HUES64 (cell line): ENCODE data around the gene HORMAD2.
"Not testable (repeated sequence)": the region's sequence is repeated elsewhere in the genome, so short reads cannot be mapped to it uniquely, and the experiment has no call there.

ENCODE experiments used
- H3K27ac ChIP-seq: 2 replicates; pipeline ENCODE4 v1.7.0; 2013; ENCODE audit warnings: low read depth, low read length, inconsistent platforms
- H3K27me3 ChIP-seq: 2 replicates; pipeline ENCODE4 v1.6.1; 2013; ENCODE audit warnings: mild to moderate bottlenecking, low read length; ENCODE audit not compliant: insufficient read depth
- H3K36me3 ChIP-seq: 2 replicates; pipeline ENCODE4 v1.6.1; 2013; ENCODE audit warnings: mild to moderate bottlenecking, low read length; ENCODE audit not compliant: insufficient read depth
- H3K4me1 ChIP-seq: 2 replicates; pipeline ENCODE4 v1.6.1; 2013; ENCODE audit warnings: mild to moderate bottlenecking, low read length, moderate library complexity; ENCODE audit not compliant: insufficient read depth
- H3K4me3 ChIP-seq: 2 replicates; pipeline ENCODE4 v1.5.1; 2013; ENCODE audit warnings: mild to moderate bottlenecking, low read length, moderate library complexity
- H3K9ac ChIP-seq: 2 replicates; pipeline ENCODE4 v1.6.1; 2013; ENCODE audit warnings: mild to moderate bottlenecking, low read depth, low read length
- H3K9me3 ChIP-seq: 2 replicates; pipeline ENCODE4 v1.6.1; 2013; ENCODE audit warnings: low read depth, low read length; ENCODE audit not compliant: insufficient read depth
- WGBS: fragments of 150-250, 120-280 bp; methylation state at CpG from one replicate; pipeline ENCODE4 v1.1.7; 2013; ENCODE audit warnings: missing lambda C conversion rate; 5-methylcytosine and 5-hydroxymethylcytosine counted together

The HORMAD2 gene

GRCh38 chr22:30192427-30192826 is 112.2 kb downstream of the HORMAD2 start:
- H3K36me3 ChIP-seq, result no peaks in the 10 kb centered on the region
- 96% methylated on average over 1 of the region's 1 CpG for WGBS
- no peaks in the 10 kb centered on the region for H3K27me3 ChIP-seq
- H3K9me3 ChIP-seq, result no peaks in the 10 kb centered on the region
- H3K4me3 ChIP-seq, result no peak overlapping the region
- no peak overlapping the region for H3K9ac ChIP-seq
- no peak overlapping the region for H3K27ac ChIP-seq
- H3K4me1 ChIP-seq, result peaks cover 28% of the 10 kb centered on the region

GRCh38 chr22:30193031-30193775 is 112.9 kb downstream of the HORMAD2 start:
- Histone ChIP-seq H3K27me3 (no peaks in the 10 kb centered on the region), H3K4me3 (no peak overlapping the region), H3K4me1 (peaks cover 25% of the 10 kb centered on the region), H3K27ac (no peak overlapping the region), H3K9me3 (no peaks in the 10 kb centered on the region), H3K36me3 (no peaks in the 10 kb centered on the region), H3K9ac (no peak overlapping the region)
- WGBS, result 95% methylated on average over 3 of the region's 3 CpGs

GRCh38 chr22:30195245-30196140 is 115.2 kb downstream of the HORMAD2 start:
- no peak overlapping the region for H3K9ac ChIP-seq
- no peaks in the 10 kb centered on the region for H3K9me3 ChIP-seq
- H3K4me1 ChIP-seq, result peaks cover 24% of the 10 kb centered on the region
- H3K27me3 ChIP-seq, result no peaks in the 10 kb centered on the region
- H3K4me3 ChIP-seq, result 0 out of 2 replicates have a peak overlapping the region, but pooled peaks have one; percentile 2
- no peaks in the 10 kb centered on the region for H3K36me3 ChIP-seq
- WGBS, result 80% methylated on average over 5 of the region's 5 CpGs
- H3K27ac ChIP-seq, result peak overlapping the region; percentile 89; the same call in 1 of the 2 replicates

- H3K9me3 ChIP-seq, result no peaks in the 10 kb centered on the region
- peak overlapping the region; percentile 89 for H3K27ac ChIP-seq
- peaks cover 24% of the 10 kb centered on the region for H3K4me1 ChIP-seq
- H3K9ac ChIP-seq, result peak overlapping the region; percentile 23; the same call in 1 of the 2 replicates
- H3K27me3 ChIP-seq, result no peaks in the 10 kb centered on the region
- H3K4me3 ChIP-seq, result 0 out of 2 replicates have a peak overlapping the region, but pooled peaks have one; percentile 2
- WGBS, result 18% methylated on average over 11 of the region's 11 CpGs
- no peaks in the 10 kb centered on the region for H3K36me3 ChIP-seq
Observed at GRCh38 chr22:30196141-30196879, 116.0 kb downstream of the HORMAD2 start.

GRCh38 chr22:30196880-30197336 is 116.6 kb downstream of the HORMAD2 start:
- peak overlapping the region; percentile 89 for H3K27ac ChIP-seq
- H3K4me3 ChIP-seq, result no peak overlapping the region
- WGBS, result 29% methylated on average over 2 of the region's 2 CpGs
- no peaks in the 10 kb centered on the region for H3K27me3 ChIP-seq
- H3K36me3 ChIP-seq, result no peaks in the 10 kb centered on the region
- peak overlapping the region; percentile 23; the same call in 1 of the 2 replicates for H3K9ac ChIP-seq
- no peaks in the 10 kb centered on the region for H3K9me3 ChIP-seq
- peaks cover 24% of the 10 kb centered on the region for H3K4me1 ChIP-seq

- Histone ChIP-seq H3K4me3 (no peak overlapping the region), H3K27me3 (no peaks in the 10 kb centered on the region), H3K36me3 (no peaks in the 10 kb centered on the region), H3K9ac (no peak overlapping the region), H3K9me3 (no peaks in the 10 kb centered on the region), H3K27ac (peak overlapping the region; percentile 89), H3K4me1 (peaks cover 24% of the 10 kb centered on the region)
Observed at GRCh38 chr22:30197389-30197788, 117.1 kb downstream of the HORMAD2 start.

GRCh38 chr22:30198152-30198825 is 118.0 kb downstream of the HORMAD2 start:
- Histone ChIP-seq H3K4me1 (peaks cover 24% of the 10 kb centered on the region), H3K9ac (no peak overlapping the region), H3K27me3 (no peaks in the 10 kb centered on the region), H3K9me3 (no peaks in the 10 kb centered on the region), H3K36me3 (no peaks in the 10 kb centered on the region), H3K4me3 (no peak overlapping the region), H3K27ac (no peak overlapping the region)
- WGBS, result 95% methylated on average over 5 of the region's 5 CpGs

- 95% methylated on average over 4 of the region's 4 CpGs for WGBS
- H3K27me3 ChIP-seq, result no peaks in the 10 kb centered on the region
- H3K4me1 ChIP-seq, result peaks cover 24% of the 10 kb centered on the region
- no peaks in the 10 kb centered on the region for H3K9me3 ChIP-seq
- H3K36me3 ChIP-seq, result no peaks in the 10 kb centered on the region
- no peak overlapping the region for H3K4me3 ChIP-seq
- no peak overlapping the region for H3K27ac ChIP-seq
- no peak overlapping the region for H3K9ac ChIP-seq
Observed at GRCh38 chr22:30198921-30199320, 118.7 kb downstream of the HORMAD2 start.

GRCh38 chr22:30200905-30201304 is 120.6 kb downstream of the HORMAD2 start:
- WGBS, result 95% methylated on average over 10 of the region's 10 CpGs
- not testable (repeated sequence) for H3K27me3 ChIP-seq, H3K9ac ChIP-seq, H3K4me3 ChIP-seq, H3K27ac ChIP-seq, H3K9me3 ChIP-seq, H3K36me3 ChIP-seq
- H3K4me1 ChIP-seq, result peaks cover 16% of the 10 kb centered on the region

GRCh38 chr22:30201945-30202344 is 121.7 kb downstream of the HORMAD2 start:
- Histone ChIP-seq H3K9ac (no peak overlapping the region), H3K4me1 (peaks cover 6% of the 10 kb centered on the region; the same call in 1 of the 2 replicates), H3K27me3 (no peaks in the 10 kb centered on the region), H3K36me3 (no peaks in the 10 kb centered on the region), H3K9me3 (no peaks in the 10 kb centered on the region), H3K4me3 (no peak overlapping the region), H3K27ac (no peak overlapping the region)
- WGBS, result 98% methylated on average over 3 of the region's 3 CpGs
